ENCODE measurements around the gene C10orf88.
A peak's percentile ranks its signal among the peaks of the same experiment; 100 is the strongest.
"Not testable (repeated sequence)": the region's sequence is repeated elsewhere in the genome, so short reads cannot be mapped to it uniquely, and the experiment has no call there.

Gene C10orf88

GRCh38 chr10:122957474-122957873 is 3.4 kb upstream of the C10orf88 start:
- DNase-seq (ENCODE audit: low read depth) = no peak

- DNase-seq (ENCODE audit: low read depth) = no peak
Observed at GRCh38 chr10:122955892-122956291, 1.9 kb upstream of the C10orf88 start.

DNA sequence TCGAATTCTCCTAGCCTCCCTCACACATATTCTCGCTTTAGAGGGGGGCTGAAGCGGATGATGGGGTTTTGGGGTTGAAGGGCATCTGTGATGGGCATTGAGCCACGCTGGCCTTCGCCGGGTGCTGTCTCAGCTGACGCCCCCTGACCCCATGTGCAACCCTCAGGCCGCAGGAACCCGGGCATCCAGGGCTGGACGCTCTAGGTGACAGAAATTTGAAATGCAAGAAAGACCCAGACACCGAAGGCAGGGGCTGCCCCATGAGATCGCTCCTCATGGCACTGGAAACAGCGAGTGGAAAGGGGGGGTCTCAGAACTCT is 664 bp upstream of the C10orf88 start:
- DNase-seq (ENCODE audit: low read depth) = no peak

DNA sequence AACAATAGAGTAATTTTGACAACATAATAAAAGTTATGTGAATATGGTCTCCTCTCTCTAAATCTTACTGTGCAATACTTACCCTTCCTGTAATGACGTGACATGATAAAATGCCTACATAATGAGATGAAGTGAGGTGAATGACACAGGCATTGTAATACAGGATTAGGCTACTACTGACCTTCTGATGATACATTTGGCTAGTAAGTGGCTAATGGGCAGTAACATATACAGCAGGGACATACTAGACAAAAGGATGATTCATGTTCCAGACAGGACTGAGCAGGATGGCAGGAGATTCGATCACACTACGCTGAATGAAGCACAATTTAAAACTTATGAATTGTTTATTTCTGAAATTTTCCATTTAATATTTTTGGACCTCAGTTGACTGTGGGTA is 4.7 kb downstream of the C10orf88 start:
- no peak for DNase-seq (ENCODE audit: low read depth)

- peak; percentile 56 for DNase-seq (ENCODE audit: low read depth)
Observed at GRCh38 chr10:122939856-122940543, 14.0 kb downstream of the C10orf88 start.

DNA sequence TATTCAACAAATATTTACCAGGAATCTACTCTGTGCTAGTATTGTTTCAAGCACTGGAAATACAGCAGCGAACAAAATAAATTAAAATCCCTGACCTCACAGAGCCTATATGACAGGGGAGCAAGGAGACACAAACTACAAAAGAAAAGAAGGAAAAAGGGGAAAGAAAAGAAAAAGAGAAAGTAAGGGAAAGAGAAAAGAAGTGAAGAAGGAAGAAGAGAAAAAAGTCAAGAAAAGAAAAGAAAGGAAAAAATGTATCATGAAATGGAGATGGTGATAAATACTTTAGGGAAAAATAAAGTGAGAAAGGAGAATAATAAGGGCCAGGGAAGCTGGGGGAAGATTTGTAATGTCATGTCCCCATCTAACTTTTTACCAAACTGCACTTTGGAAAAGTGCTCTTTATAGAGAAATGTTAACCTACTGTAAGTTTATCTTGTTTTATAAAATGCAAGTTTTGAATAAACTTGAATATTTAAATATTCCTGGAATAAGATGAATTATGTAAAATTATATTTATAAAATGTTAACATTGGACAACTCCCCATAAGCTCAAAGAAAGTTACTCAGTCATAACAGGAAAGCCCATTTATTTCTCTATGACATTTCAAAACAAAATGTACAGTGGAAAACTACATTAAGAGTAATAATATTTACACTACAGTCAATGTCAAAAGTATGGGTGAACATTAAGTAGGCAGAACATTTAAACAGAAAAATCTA is 14.7 kb downstream of the C10orf88 start:
- no peak for DNase-seq (ENCODE audit: low read depth)

GRCh38 chr10:122931088-122931906 is 22.7 kb downstream of the C10orf88 start:
- DNase-seq (ENCODE audit: low read depth) = no peak

- DNase-seq (ENCODE audit: low read depth) = no peak
Observed at GRCh38 chr10:122930140-122930539, 23.9 kb downstream of the C10orf88 start.

DNA sequence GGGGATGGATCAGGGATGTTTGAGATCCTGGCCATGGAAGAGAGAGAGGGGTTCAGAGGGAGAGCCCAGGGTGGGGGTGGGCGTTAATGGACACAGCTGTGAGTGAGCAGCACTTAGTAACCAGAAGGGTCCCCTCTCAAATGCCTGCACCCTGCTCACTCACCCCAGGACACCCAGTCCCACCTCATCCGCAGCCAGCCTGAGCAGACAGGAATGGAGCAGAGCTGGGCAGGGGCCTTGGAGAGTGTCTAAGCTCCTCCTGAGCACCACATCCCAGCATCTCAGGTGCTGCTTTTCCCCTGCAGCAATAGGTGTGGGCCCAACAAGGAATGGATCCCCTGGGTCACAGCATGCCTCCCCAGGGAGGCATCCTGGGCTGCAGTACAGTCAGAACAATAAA is 38.3 kb downstream of the C10orf88 start:
- no peak for DNase-seq (ENCODE audit: low read depth)

GRCh38 chr10:122911889-122912484 is 42.0 kb downstream of the C10orf88 start:
- DNase-seq (ENCODE audit: low read depth) = no peak

DNA sequence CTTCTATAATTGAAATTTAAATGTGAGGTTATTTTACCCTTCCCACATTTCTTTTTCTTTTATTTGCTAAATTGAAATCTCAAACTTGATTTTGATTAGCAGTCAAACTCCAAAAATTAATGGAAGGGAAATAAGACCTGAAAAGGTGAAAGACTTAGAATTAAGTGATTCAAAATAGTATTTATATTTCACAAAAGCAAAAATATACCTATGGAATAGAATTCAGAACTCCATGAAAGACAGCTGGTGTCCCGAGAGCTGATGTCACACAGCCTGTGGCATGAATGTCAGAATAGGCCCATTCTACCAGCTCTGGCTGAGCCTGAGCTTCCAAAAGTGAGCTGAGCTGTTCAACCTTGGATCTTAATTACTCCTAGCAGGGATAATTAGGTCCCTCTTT is 43.7 kb downstream of the C10orf88 start, which contains the start of gene FAM24A:
FAM24A (plus strand) TSS at position 301 of the 400 bp plus-strand sequence. CDS start 1,025 bp downstream, outside the sequence.
- DNase-seq (ENCODE audit: low read depth) = no peak

DNA sequence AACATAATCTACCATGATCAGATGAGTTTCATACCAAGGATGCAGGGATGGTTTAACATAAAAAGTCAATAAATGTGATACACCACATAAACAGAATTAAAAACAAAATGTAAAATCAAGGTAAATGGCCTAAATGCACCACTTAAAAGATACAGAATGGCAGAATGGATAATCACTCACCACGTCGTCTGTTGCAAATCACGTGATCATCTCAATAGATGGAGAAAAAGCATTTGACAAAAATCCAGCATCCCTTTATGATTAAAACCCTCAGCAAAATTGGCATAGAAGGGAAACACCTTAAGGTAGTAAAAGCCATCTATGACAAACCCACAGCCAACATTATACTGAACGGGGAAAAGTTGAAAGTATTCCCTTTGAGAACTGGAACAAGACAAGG is 50.2 kb downstream of the C10orf88 start:
- not testable (repeated sequence) for DNase-seq (ENCODE audit: low read depth)

GRCh38 chr10:122894261-122894944 is 59.6 kb downstream of the C10orf88 start:
- no peak for DNase-seq (ENCODE audit: low read depth)

DNA sequence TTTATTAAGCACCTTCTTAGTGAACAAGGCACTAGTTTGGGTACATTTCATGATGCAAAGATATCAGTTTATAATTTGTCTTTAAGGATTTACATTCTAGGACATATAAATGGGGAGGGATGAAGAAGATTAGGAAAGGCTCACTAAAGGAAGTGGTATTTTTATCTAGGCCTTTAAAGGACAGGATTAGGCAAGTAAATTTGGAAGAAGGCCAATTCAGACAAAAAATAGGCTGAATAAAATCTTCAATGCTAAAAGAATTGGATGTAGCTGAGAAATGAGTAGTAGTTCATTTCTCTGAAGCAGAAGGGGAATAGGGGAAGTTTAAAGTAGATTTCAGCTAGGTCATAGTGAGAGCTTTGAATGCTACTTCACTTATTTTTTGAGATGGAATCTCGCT is 69.9 kb downstream of the C10orf88 start:
- no peak for DNase-seq (ENCODE audit: low read depth)

DNA sequence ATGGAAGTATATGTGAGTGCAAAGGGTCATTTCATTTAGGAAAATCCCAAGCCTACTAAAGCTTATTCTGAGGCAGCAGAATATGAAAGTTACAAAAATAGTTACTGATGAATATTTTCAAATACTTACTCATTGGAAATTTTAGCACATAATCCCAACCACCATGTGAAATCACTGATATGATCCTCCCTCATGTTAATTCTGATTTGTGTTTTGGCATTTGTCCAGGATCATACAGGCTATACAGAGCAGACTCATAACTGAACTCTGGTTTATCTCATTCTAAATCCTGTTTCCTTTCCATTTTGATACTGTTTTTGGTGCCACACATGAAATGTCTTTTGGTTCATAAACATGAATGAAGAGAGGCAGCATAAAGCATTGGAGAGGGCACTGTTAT is 71.3 kb downstream of the C10orf88 start:
- no peak for DNase-seq (ENCODE audit: low read depth)

Measured in HS-5 (cell line).